Esophagus muscularis mucosa (tissue), 4 donors: ENCODE results near the gene AGTRAP. TPM values are rescaled to one million over a fixed set of nuclear protein-coding genes. Genes with fewer than 3 reads are reported as not detected.

Experiments used
- DNase-seq: peaks from one replicate; pipeline ENCODE4 v3.0.0-alpha.2; 2017; ENCODE audit errors: extremely low spot score
- H3K27ac ChIP-seq, 4 donors: fragments of 200-600 bp; sonication (generic); replicated peaks in 1 of 4; 1 replicate in 3 of 4; 2 replicates in 1 of 4; pipeline ENCODE4 v1.5.1; 2016 to 2019; ENCODE audit warnings: mild to moderate bottlenecking in 1 of 4
- H3K27me3 ChIP-seq, 4 donors: fragments of 200-600 bp; sonication (generic); one replicate each; pipeline versions ENCODE4 v1.5.1 to v1.6.0; 2016 to 2019
- H3K36me3 ChIP-seq, 4 donors: fragments of 200-600 bp; sonication (generic); one replicate each; pipeline ENCODE4 v1.5.1; 2016 to 2019
- H3K4me1 ChIP-seq, 4 donors: fragments of 200-600 bp; sonication (generic); one replicate each; pipeline ENCODE4 v1.5.1; 2016 to 2019
- H3K4me3 ChIP-seq, 4 donors: fragments of 200-600 bp; sonication (generic); 1 replicate in 2 of 4; 2 replicates in 2 of 4; pipeline ENCODE4 v1.5.1; 2016 to 2019; ENCODE audit warnings: mild to moderate bottlenecking in 4 of 4, moderate library complexity in 1 of 4
- H3K9me3 ChIP-seq, 4 donors: fragments of 200-600 bp; sonication (generic); 1 replicate in 3 of 4; 2 replicates in 1 of 4; pipeline ENCODE4 v1.5.1; 2016 to 2019
- CTCF ChIP-seq, 3 experiments: fragments of 200-600 bp in 2 of 3; fragments of 450-650 bp in 1 of 3; sonication (generic) in 2 of 3; IDR thresholded peaks; one replicate each; pipeline ENCODE4 v1.5.1; 2017 to 2019; ENCODE audit warnings: antibody characterized with exemption in 3 of 3, mild to moderate bottlenecking in 2 of 3, moderate library complexity in 1 of 3
- EP300 ChIP-seq: sonication (generic); formaldehyde crosslinking; IDR thresholded peaks from one replicate; pipeline ENCODE4 v1.6.1; 2017; ENCODE audit warnings: antibody characterized with exemption
- POLR2A ChIP-seq: fragments of 450-650 bp; IDR thresholded peaks from one replicate; pipeline ENCODE4 v1.6.1; 2017; ENCODE audit warnings: antibody characterized with exemption, moderate library complexity, mild to moderate bottlenecking, low read depth
- POLR2AphosphoS5 ChIP-seq, 2 donors: sonication (generic); formaldehyde crosslinking; IDR thresholded peaks; one replicate each; pipeline ENCODE4 v1.6.1; 2017; ENCODE audit warnings: antibody characterized with exemption in 2 of 2
- WGBS: methylation state at CpG from one replicate; pipeline ENCODE4 v1.1.5; 2018; 5-methylcytosine and 5-hydroxymethylcytosine counted together
- intact Hi-C: fragments of 100-400 bp; cut with DNase I; formaldehyde crosslinking; loops from one replicate; pipeline ENCODE4 v1.15.1; 2023
- total RNA-seq, 4 donors: library from RNA; depleted of rRNA; stranded (reverse); fragments of >200 nt; gene quantifications; one replicate each; pipeline versions ENCODE4 v1.1.0 to v1.2.1, GENCODE V29; 2016

AGTRAP gene
- total RNA-seq, 4 donors from 2014 or later: 31.6 to 73.4 (median 45.6) TPM

- 78% methylated on average over 7 of the region's 8 CpGs for WGBS
Observed at GRCh38 chr1:11697188-11697892, 38.6 kb upstream of the AGTRAP start.

DNA sequence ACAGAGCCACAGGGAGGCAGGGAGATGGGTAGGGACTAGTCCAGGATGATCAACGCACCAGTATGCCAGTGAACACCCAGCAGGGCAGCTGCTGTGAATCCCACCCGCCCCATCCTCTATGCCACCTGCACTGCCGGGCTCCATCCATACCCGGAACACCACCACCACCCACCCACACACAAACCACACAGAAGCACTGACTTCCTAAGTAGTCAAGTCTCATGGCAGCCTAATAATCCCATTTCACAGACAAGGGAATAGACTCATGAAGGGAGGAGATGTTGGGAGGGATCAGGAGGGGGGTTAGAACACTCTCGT, 38.1 kb upstream of the AGTRAP start:
- Histone ChIP-seq H3K9me3 (no peaks in the 10 kb centered on the region), H3K27ac (no peak overlapping the region), H3K27me3 (peaks cover 0 to 90% (median 14%) of the 10 kb centered on the region in 4 donors), H3K4me3 (no peak overlapping the region), H3K4me1 (peaks cover 0 to 19% (median 17%) of the 10 kb centered on the region in 4 donors), H3K36me3 (no peaks in the 10 kb centered on the region)
- TF ChIP-seq EP300 (no peak), CTCF (IDR thresholded peaks at IDR 0.05) (no peak), POLR2A (no peak), POLR2AphosphoS5 (IDR thresholded peaks at IDR 0.05) (no peak)
- WGBS: 78% methylated on average over 4 of the region's 5 CpGs
- DNase-seq: no peak
- intact Hi-C loops: no loop called here

More at GRCh38 chr1:11697188-11697892, 38.6 kb upstream of the AGTRAP start:
- DNase-seq: no peak
- no peak for TF ChIP-seq CTCF (IDR thresholded peaks at IDR 0.05)
- TF ChIP-seq POLR2A: no peak
- TF ChIP-seq EP300: no peak
- TF ChIP-seq POLR2AphosphoS5 (IDR thresholded peaks at IDR 0.05): no peak
- no peaks in the 10 kb centered on the region for H3K9me3 ChIP-seq
- H3K27ac ChIP-seq: no peak overlapping the region
- H3K4me1 ChIP-seq: peaks cover 0 to 24% (median 22%) of the 10 kb centered on the region in 4 donors
- intact Hi-C loops: no loop called here
- no peak overlapping the region for H3K4me3 ChIP-seq
- H3K36me3 ChIP-seq: no peaks in the 10 kb centered on the region
- H3K27me3 ChIP-seq: peaks cover 0 to 90% (median 19%) of the 10 kb centered on the region in 4 donors

DNA sequence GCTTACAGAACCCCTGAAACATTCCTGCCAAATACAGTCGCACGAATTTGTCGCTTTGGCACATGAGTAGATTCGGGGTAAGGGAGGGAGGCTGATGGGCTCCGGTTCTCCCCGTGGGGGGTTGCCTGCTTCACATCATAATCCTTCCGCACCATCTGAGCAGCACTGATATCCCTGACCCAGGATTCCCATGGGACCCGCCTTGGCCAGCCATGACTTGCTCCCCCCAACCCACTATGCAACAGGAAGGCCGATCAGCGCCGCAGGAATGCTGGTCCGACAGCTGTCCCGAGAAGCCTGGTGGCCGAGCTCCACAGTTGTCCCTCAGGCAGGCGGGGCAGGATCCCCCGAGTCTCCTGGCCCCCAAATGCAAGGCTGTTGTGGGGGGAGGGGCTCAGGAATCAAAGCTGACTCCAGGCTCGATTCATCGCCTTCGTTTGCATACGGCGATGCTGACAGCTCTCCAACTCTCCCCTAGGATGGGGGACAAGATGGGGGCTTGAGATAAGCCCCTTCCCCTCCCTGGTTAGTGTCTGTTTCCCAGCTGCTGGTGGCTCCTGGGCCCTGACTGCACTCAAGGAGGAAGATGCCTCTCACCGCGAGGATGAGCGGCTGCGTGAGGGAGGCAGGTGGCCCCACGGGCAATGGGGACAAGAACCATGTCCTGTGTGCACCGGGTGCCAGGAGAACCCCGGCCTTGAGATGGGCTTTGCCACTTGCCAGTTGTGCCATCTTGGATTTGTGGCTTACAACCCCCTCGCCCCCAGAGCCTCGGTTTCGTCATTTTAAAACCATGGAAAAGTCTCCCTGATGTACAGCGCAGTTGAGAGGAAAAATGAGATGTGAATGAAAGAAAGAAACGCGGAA, 35.1 kb upstream of the AGTRAP start:
- Histone ChIP-seq H3K4me3 (no peak overlapping the region), H3K9me3 (no peaks in the 10 kb centered on the region), H3K27ac (no peak overlapping the region), H3K27me3 (peaks cover 0 to 88% (median 14%) of the 10 kb centered on the region in 4 donors), H3K36me3 (no peaks in the 10 kb centered on the region), H3K4me1 (peaks cover 0 to 15% (median 11%) of the 10 kb centered on the region in 4 donors)
- WGBS: 56% methylated on average over 23 of the region's 34 CpGs
- intact Hi-C loops: no loop called here
- DNase-seq: no peak
- TF ChIP-seq POLR2AphosphoS5 (IDR thresholded peaks at IDR 0.05) (no peak), POLR2A (no peak), EP300 (no peak), CTCF (IDR thresholded peaks at IDR 0.05) (no peak)

- 42% methylated on average over 5 of the region's 15 CpGs for WGBS
- no peaks in the 10 kb centered on the region for H3K36me3 ChIP-seq
- H3K27me3 ChIP-seq: peaks cover 0 to 87% (median 14%) of the 10 kb centered on the region in 4 donors
- intact Hi-C loops: no loop called here
- peaks cover 0 to 15% (median 11%) of the 10 kb centered on the region in 4 donors for H3K4me1 ChIP-seq
- no peak for DNase-seq
- no peaks in the 10 kb centered on the region for H3K9me3 ChIP-seq
- H3K27ac ChIP-seq: no peak overlapping the region
- TF ChIP-seq CTCF (IDR thresholded peaks at IDR 0.05) (no peak), EP300 (no peak)
- no peak overlapping the region for H3K4me3 ChIP-seq
Observed at GRCh38 chr1:11701551-11701961, 34.4 kb upstream of the AGTRAP start.
